ENCODE data around the gene TIMM21. TPM values are rescaled to one million over a fixed set of nuclear protein-coding genes. Genes with fewer than 3 reads are reported as not detected.

TIMM21 gene
- total RNA-seq, 2 donors from 2014 or later = 29.6 to 45.5 TPM

DNA sequence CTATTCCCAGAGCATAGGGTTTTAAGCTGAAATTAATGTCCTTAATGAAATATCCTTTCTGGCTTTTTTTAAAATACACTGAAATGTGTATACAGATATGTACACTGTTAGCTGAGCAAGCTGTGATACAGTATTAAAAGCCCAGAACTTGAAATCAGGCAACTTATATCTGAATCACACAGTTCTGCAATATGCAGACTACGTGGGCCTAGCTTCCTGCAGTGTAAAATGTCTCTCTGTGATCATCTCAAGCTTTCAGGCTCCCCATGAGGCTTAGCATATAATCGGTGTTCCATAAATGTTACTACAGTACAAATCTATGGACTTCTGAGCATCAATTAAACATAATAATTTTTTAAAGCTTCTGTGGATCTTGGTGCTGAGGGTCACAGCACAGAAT is 8.9 kb upstream of the TIMM21 start:
- no peak for DNase-seq
- Histone ChIP-seq H3K9me3 (no peaks in the 10 kb centered on the region), H3K36me3 (no peaks in the 10 kb centered on the region), H3K27me3 (no peaks in the 10 kb centered on the region), H3K27ac (no peak overlapping the region), H3K4me1 (no peaks in the 10 kb centered on the region), H3K9ac (ENCODE audit: low read depth in 2 of 2, low read length in 2 of 2) (no peak overlapping the region), H3K4me3 (no peak overlapping the region)
- intact Hi-C loops (cut with DNase I) = no loop called here
- TF ChIP-seq, protein P1, sequence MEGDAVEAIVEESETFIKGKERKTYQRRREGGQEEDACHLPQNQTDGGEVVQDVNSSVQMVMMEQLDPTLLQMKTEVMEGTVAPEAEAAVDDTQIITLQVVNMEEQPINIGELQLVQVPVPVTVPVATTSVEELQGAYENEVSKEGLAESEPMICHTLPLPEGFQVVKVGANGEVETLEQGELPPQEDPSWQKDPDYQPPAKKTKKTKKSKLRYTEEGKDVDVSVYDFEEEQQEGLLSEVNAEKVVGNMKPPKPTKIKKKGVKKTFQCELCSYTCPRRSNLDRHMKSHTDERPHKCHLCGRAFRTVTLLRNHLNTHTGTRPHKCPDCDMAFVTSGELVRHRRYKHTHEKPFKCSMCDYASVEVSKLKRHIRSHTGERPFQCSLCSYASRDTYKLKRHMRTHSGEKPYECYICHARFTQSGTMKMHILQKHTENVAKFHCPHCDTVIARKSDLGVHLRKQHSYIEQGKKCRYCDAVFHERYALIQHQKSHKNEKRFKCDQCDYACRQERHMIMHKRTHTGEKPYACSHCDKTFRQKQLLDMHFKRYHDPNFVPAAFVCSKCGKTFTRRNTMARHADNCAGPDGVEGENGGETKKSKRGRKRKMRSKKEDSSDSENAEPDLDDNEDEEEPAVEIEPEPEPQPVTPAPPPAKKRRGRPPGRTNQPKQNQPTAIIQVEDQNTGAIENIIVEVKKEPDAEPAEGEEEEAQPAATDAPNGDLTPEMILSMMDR (IDR thresholded peaks at IDR 0.05) = no peak

DNA sequence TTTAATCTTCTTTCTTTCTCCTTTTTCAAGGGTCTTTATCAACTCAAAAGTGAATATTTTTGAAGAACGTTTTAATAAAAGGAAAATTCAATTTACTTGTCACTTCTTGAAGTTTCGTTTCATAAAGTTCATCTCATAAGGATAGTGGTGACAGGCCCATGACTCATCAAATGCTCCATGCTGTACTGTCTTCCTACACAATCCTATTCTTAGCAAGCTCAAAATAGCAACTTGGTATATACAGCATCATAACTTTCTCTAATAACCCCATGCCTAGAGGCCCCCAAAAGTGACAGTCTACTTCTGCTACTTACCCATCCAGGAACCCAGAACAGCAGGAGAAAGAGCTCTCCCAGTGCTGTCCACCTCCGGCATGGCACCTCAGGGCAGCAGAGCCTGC is 8.4 kb upstream of the TIMM21 start:
- no peaks in the 10 kb centered on the region for H3K27me3 ChIP-seq
- no peak overlapping the region for H3K4me3 ChIP-seq
- intact Hi-C loops (cut with DNase I) = no loop called here
- no peaks in the 10 kb centered on the region for H3K9me3 ChIP-seq
- no peaks in the 10 kb centered on the region for H3K36me3 ChIP-seq
- H3K9ac ChIP-seq (ENCODE audit: low read depth in 2 of 2, low read length in 2 of 2) = no peak overlapping the region
- no peak for DNase-seq
- TF ChIP-seq, protein P1 (IDR thresholded peaks at IDR 0.05) = no peak
- H3K27ac ChIP-seq = no peak overlapping the region
- no peaks in the 10 kb centered on the region for H3K4me1 ChIP-seq

DNA sequence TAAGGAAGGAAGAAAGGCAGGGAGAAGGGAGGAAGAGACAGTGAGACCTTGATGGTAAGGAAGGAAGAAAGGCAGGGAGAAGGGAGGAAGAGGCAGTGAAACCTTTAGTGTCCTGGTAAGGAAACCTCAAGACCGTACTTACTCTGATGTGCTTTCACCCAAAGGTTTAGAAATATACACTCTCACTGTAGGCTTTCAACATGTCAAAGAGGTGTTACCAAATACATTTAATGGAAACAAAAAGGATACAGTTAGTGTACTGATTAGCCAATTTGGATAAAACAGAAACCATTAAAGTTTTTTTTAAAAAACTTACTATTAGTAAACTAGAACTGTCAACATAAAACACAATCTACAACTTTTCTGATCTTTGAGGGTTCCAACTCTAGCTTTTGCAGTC is 7.7 kb upstream of the TIMM21 start:
- Histone ChIP-seq H3K9ac (ENCODE audit: low read depth in 2 of 2, low read length in 2 of 2) (no peak overlapping the region), H3K9me3 (no peaks in the 10 kb centered on the region), H3K36me3 (no peaks in the 10 kb centered on the region), H3K4me1 (no peaks in the 10 kb centered on the region), H3K27ac (no peak overlapping the region), H3K27me3 (no peaks in the 10 kb centered on the region), H3K4me3 (no peak overlapping the region)
- no peak for DNase-seq
- TF ChIP-seq, protein P1 (IDR thresholded peaks at IDR 0.05) = no peak
- intact Hi-C loops (cut with DNase I) = no loop called here

DNA sequence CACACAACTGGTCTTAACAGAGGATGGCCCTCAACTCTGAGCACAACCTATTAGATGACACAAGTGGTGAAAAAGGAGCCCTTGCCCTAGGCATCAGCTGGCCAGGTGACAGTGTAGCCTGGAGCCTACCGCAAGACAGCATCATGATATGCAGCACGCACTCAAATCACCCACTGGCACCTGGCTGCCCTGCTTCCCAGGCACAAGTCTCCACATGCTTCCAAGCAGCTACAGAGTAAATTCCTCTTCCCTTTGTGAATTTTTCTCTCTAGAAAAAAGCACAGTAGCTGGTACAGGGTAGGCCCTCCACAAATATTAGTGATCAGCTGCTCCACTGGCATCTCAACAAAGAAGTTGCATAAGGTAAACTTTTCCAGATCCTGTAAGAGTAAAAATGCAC is 6.7 kb upstream of the TIMM21 start:
- intact Hi-C loops (cut with DNase I) = no loop called here
- Histone ChIP-seq H3K9me3 (no peaks in the 10 kb centered on the region), H3K27ac (no peak overlapping the region), H3K36me3 (no peaks in the 10 kb centered on the region), H3K9ac (ENCODE audit: low read depth in 2 of 2, low read length in 2 of 2) (no peak overlapping the region), H3K4me3 (no peak overlapping the region), H3K27me3 (no peaks in the 10 kb centered on the region), H3K4me1 (no peaks in the 10 kb centered on the region)
- DNase-seq = no peak
- TF ChIP-seq, protein P1 (IDR thresholded peaks at IDR 0.05) = no peak

DNA sequence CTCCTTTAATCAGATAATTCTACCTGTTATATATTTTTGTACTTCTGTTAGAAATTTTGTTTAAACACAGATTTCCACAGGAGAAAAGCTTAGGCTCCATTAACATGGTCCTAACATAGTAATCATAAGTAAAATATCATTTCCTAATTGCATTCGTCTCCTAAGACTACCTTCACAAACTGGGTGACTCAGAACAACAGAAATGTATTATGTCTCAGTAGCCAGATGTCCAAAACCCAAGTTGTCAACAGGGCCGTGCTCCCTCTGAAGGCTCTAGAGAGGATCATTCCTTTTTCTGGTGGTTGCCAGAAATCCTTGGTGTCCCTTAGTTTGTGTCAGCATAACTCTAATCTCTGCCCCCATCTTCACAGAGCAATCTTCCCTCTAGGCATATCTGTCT is 6.1 kb upstream of the TIMM21 start:
- Histone ChIP-seq H3K9ac (ENCODE audit: low read depth in 2 of 2, low read length in 2 of 2) (no peak overlapping the region), H3K9me3 (no peaks in the 10 kb centered on the region), H3K4me1 (peaks cover 5% of the 10 kb centered on the region), H3K27me3 (no peaks in the 10 kb centered on the region), H3K27ac (no peak overlapping the region), H3K36me3 (no peaks in the 10 kb centered on the region), H3K4me3 (no peak overlapping the region)
- intact Hi-C loops (cut with DNase I) = no loop called here
- no peak for DNase-seq
- TF ChIP-seq, protein P1 (IDR thresholded peaks at IDR 0.05) = no peak

DNA sequence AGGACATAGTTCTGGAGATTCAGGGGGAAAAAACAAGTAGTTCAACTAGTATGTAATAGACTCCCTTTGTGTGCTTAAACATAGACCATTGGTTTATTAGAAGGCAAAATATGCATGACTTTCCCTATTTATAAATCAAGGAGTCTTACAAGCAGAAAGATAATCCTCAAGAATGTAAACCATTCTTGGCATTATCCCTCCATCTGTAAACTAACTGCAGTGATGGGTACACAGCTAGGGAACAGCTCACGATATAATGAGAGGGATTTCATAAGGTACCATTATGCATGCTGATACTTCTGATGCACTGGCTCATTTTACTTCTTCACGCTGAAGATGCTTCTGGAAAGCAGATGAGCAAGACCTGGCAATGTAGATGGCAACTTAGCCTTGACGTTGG is 1.6 kb upstream of the TIMM21 start:
- intact Hi-C loops (cut with DNase I) = no loop called here
- Histone ChIP-seq H3K9me3 (no peaks in the 10 kb centered on the region), H3K27me3 (no peaks in the 10 kb centered on the region), H3K4me1 (peaks cover 10% of the 10 kb centered on the region), H3K9ac (ENCODE audit: low read depth in 2 of 2, low read length in 2 of 2) (no peak overlapping the region), H3K27ac (no peak overlapping the region), H3K4me3 (no peak overlapping the region), H3K36me3 (no peaks in the 10 kb centered on the region)
- TF ChIP-seq, protein P1 (IDR thresholded peaks at IDR 0.05) = no peak
- no peak for DNase-seq

Data from colonic mucosa (tissue), 4 donors.